Measurements from ENCODE around the gene EFNA3. TPM values are rescaled to one million over a fixed set of nuclear protein-coding genes. Genes with fewer than 3 reads are reported as not detected.

The EFNA3 gene
- total and polyA plus RNA-seq, 2 of the 4 experiments (the other 2 are of a cell fraction): 0.72 to 1.6 TPM

GRCh38 chr1:155116113-155116764, 37.6 kb downstream of the EFNA3 start:
- Histone ChIP-seq H3K14ac (replicated peaks; ENCODE audit: low read depth, low read length) (no peak overlapping the region), H4K5ac (ENCODE audit: low read depth, low read length) (no peak overlapping the region), H4K20me1 (ENCODE audit: insufficient read depth, low read length) (no peaks in the 10 kb centered on the region), H3K4me2 (ENCODE audit: low read depth, low read length) (no peak overlapping the region), H3K79me1 (ENCODE audit: low read depth in 1 of 2, low read length in 2 of 2) (no peaks in the 10 kb centered on the region), H3K9ac (ENCODE audit: low read depth, low read length) (no peak overlapping the region), H2BK5ac (ENCODE audit: low read depth, low read length, poor library complexity, severe bottlenecking) (no peak overlapping the region), H3K9me3 (ENCODE audit: control insufficient read depth, insufficient read depth, low read length) (no peaks in the 10 kb centered on the region), H2BK15ac (ENCODE audit: low read depth, low read length) (no peak overlapping the region), H2AFZ (replicated peaks; ENCODE audit: low read length, poor library complexity) (no peak overlapping the region), H4K8ac (ENCODE audit: low read depth in 2 of 2, low read length in 2 of 2) (no peak overlapping the region), H3K56ac (ENCODE audit: extremely low read depth, insufficient read depth, low read length) (no peak overlapping the region), H3K18ac (ENCODE audit: low read depth, low read length) (no peak overlapping the region), H3K36me3 (ENCODE audit: control insufficient read depth, insufficient read depth, low read length) (no peaks in the 10 kb centered on the region), H2AK5ac (ENCODE audit: low read depth, low read length) (no peak overlapping the region), H2BK120ac (ENCODE audit: low read depth, low read length) (no peak overlapping the region), H3K27me3 (ENCODE audit: control insufficient read depth, insufficient read depth, low read length) (peaks cover 58% of the 10 kb centered on the region), H2AK9ac (replicated peaks; ENCODE audit: low read depth, low read length, poor library complexity) (no peak overlapping the region), H3K23ac (ENCODE audit: low read depth, low read length) (no peak overlapping the region), H4K91ac (ENCODE audit: insufficient read depth, low read depth, low read length) (no peak overlapping the region), H3K9me1 (ENCODE audit: insufficient read depth, low read length) (no peaks in the 10 kb centered on the region; the same call in 1 of the 2 replicates), H2BK20ac (ENCODE audit: low read depth, low read length) (no peak overlapping the region), H3K4me3 (ENCODE audit: insufficient read depth, low read depth, low read length) (no peak overlapping the region), H3K4me1 (ENCODE audit: control insufficient read depth, insufficient read depth, low read length) (no peaks in the 10 kb centered on the region), H3K4ac (ENCODE audit: low read depth, low read length) (no peak overlapping the region), H3K27ac (ENCODE audit: insufficient read depth, low read length) (no peak overlapping the region)
- no TSS peak for BruUV-seq (replicated peaks)
- DNase-seq (no peak), ATAC-seq (ENCODE audit: low read depth) (no peak)
- POLR2A ChIA-PET (ENCODE audit: unreplicated experiment): no interaction called here
- 29% methylated on average over 1 of the region's 5 CpGs; no CpG with 5 or more reads in 1 of the 2 experiments for WGBS, 2 experiments (ENCODE audit: extremely low coverage in 2 of 2, insufficient read length in 1 of 2)
- CTCF ChIA-PET: interaction anchor here (1.2 kb wide), 1 partner anchor 10 kb away, joined by 3 read pairs; no protein-coding TSS in a partner anchor
- in situ Hi-C loops (cut with MboI; ENCODE audit: low sequenced_read_pairs) (no loop called here), intact Hi-C loops (cut with micrococcal nuclease) (no loop called here), dilution Hi-C loops (cut with HindIII; ENCODE audit: low sequenced_read_pairs, unreplicated experiment) (no loop called here)
- no peak for TF ChIP-seq RFX5 (IDR thresholded peaks at IDR 0.05; ENCODE audit: low read depth, low read length)
- TF ChIP-seq RCOR1 (IDR thresholded peaks at IDR 0.05; ENCODE audit: insufficient replicate concordance, low read length): no peak
- TF ChIP-seq NFE2L2 (IDR thresholded peaks at IDR 0.05; ENCODE audit: low read depth, low read length): no peak
- no peak for TF ChIP-seq FOS (IDR thresholded peaks at IDR 0.05; ENCODE audit: low read depth, low read length)
- TF ChIP-seq USF2 (IDR thresholded peaks at IDR 0.05; ENCODE audit: low read depth, low read length): no peak
- no peak for TF ChIP-seq MAFK (IDR thresholded peaks at IDR 0.05; ENCODE audit: low read depth, low read length)
- TF ChIP-seq MXI1 (IDR thresholded peaks at IDR 0.05; ENCODE audit: borderline replicate concordance, low read depth, low read length): no peak
- TF ChIP-seq POLR2A (IDR thresholded peaks at IDR 0.05; ENCODE audit: low read depth, low read length): no peak
- no peak for TF ChIP-seq SMC3 (IDR thresholded peaks at IDR 0.05; ENCODE audit: low read depth, low read length)
- TF ChIP-seq CHD1 (IDR thresholded peaks at IDR 0.05; ENCODE audit: low read depth, low read length): no peak
- no peak for TF ChIP-seq CTCF (conservative IDR thresholded peaks at IDR 0.05; ENCODE audit: low read depth, low read length)
- no peak for TF ChIP-seq MAZ (IDR thresholded peaks at IDR 0.05; ENCODE audit: borderline replicate concordance, low read depth, low read length)
- no peak for TF ChIP-seq BHLHE40 (IDR thresholded peaks at IDR 0.05; ENCODE audit: low read depth, low read length)
- TF ChIP-seq ELK1 (IDR thresholded peaks at IDR 0.05; ENCODE audit: borderline replicate concordance, low read depth, low read length): no peak
- no peak for TF ChIP-seq CEBPB (IDR thresholded peaks at IDR 0.05; ENCODE audit: low read depth, low read length)
- TF ChIP-seq RAD21 (IDR thresholded peaks at IDR 0.05; ENCODE audit: low read length): no peak
